MM.1S (cell line): ENCODE results near the gene MET.

Experiments
- DNase-seq: peaks from one replicate; pipeline ENCODE4 v3.0.0-alpha.2; 2015
- H2AFZ ChIP-seq: fragments of 300-600 bp; sonication (generic); 2 replicates; pipeline ENCODE4 v1.6.0; 2016; ENCODE audit warnings: antibody characterized with exemption, low read length
- H3F3A ChIP-seq: fragments of 300-600 bp; sonication (generic); 2 replicates; pipeline ENCODE4 v1.6.1; 2016; ENCODE audit warnings: mild to moderate bottlenecking, antibody characterized with exemption, low read length, moderate library complexity, mixed read lengths; ENCODE audit not compliant: insufficient read depth
- H3K27ac ChIP-seq: fragments of 300-600 bp; sonication (generic); 2 replicates; pipeline ENCODE4 v1.5.1; 2016; ENCODE audit warnings: mild to moderate bottlenecking, low read length
- H3K27me3 ChIP-seq: fragments of 300-600 bp; sonication (generic); replicated peaks from 2 replicates; pipeline ENCODE4 v1.6.0; 2016; ENCODE audit warnings: low read length; ENCODE audit not compliant: insufficient read depth
- H3K36me3 ChIP-seq: fragments of 300-600 bp; sonication (generic); replicated peaks from 2 replicates; pipeline ENCODE4 v1.6.1; 2016; ENCODE audit warnings: mild to moderate bottlenecking, low read length, mixed read lengths; ENCODE audit not compliant: insufficient read depth
- H3K4me1 ChIP-seq: fragments of 300-600 bp; sonication (generic); 2 replicates; pipeline ENCODE4 v1.6.1; 2016; ENCODE audit warnings: low read length, mixed read lengths
- H3K4me2 ChIP-seq: fragments of 300-600 bp; sonication (generic); 2 replicates; pipeline ENCODE4 v1.6.0; 2016; ENCODE audit warnings: low read depth, low read length
- H3K4me3 ChIP-seq: fragments of 300-600 bp; sonication (generic); 2 replicates; pipeline ENCODE4 v1.5.1; 2016; ENCODE audit warnings: low read length, mixed read lengths
- H3K79me2 ChIP-seq: fragments of 300-600 bp; sonication (generic); 2 replicates; pipeline ENCODE4 v1.6.1; 2016; ENCODE audit warnings: mixed run types, low read length, mixed read lengths
- H3K9ac ChIP-seq: fragments of 300-600 bp; sonication (generic); 2 replicates; pipeline ENCODE4 v1.6.1; 2016; ENCODE audit warnings: low read length, mixed read lengths
- H3K9me2 ChIP-seq: fragments of 300-600 bp; sonication (generic); replicated peaks from 2 replicates; pipeline ENCODE4 v1.6.1; 2016; ENCODE audit warnings: mild to moderate bottlenecking, low read length, mixed read lengths; ENCODE audit not compliant: insufficient read depth
- H3K9me3 ChIP-seq: fragments of 300-600 bp; sonication (generic); replicated peaks from 2 replicates; pipeline ENCODE4 v1.6.1; 2016; ENCODE audit warnings: mild to moderate bottlenecking, low read length, mixed read lengths; ENCODE audit not compliant: insufficient read depth
- H4K20me1 ChIP-seq: fragments of 300-600 bp; sonication (generic); 2 replicates; pipeline ENCODE4 v1.6.1; 2016; ENCODE audit warnings: mild to moderate bottlenecking, low read length, moderate library complexity, mixed read lengths; ENCODE audit not compliant: insufficient read depth
- EZH2 ChIP-seq: fragments of 300-600 bp; sonication (generic); optimal IDR thresholded peaks from 2 replicates; pipeline ENCODE3; 2017; ENCODE audit warnings: low read depth, mild to moderate bottlenecking, antibody characterized with exemption, low read length, mixed read lengths
- EZH2phosphoT487 ChIP-seq: fragments of 300-600 bp; sonication (generic); IDR thresholded peaks from 2 replicates; pipeline ENCODE4 v1.6.1; 2018; ENCODE audit warnings: antibody characterized with exemption, low read length
- TF ChIP-seq, protein P1 (sequence below): fragments of 300-600 bp; sonication (generic); IDR thresholded peaks from 2 replicates; pipeline ENCODE4 v1.5.1; 2016; ENCODE audit warnings: antibody characterized with exemption, low read length, mixed read lengths

MET gene

DNA sequence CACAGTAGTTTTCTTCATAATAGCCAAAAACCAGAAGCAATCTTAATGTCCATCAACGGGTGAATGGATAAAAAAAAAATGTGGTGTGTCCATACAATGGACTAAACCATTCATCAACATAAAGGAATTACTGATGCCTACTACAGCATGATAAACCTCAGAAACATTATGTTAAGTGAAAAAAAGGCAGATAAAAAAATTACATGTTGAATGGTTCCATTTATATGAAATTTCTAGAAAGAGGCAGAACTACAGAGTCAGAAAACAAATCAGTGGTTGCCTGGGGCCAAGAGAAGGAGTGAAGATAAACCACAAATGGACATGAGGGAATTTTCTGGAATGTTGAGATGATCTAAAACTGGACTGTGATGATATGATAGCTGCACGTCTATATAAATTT, 115.9 kb downstream of the MET start:
- no peaks in the 10 kb centered on the region for H3K79me2 ChIP-seq
- H3K27ac ChIP-seq: no peak overlapping the region
- H4K20me1 ChIP-seq: no peaks in the 10 kb centered on the region
- no peak overlapping the region for H3K9ac ChIP-seq
- no peak for DNase-seq
- H3K9me2 ChIP-seq: no peaks in the 10 kb centered on the region
- no peaks in the 10 kb centered on the region for H3K9me3 ChIP-seq
- H3K4me2 ChIP-seq: no peak overlapping the region
- no peaks in the 10 kb centered on the region for H3K36me3 ChIP-seq
- H2AFZ ChIP-seq: no peak overlapping the region
- TF ChIP-seq EZH2 (no peak), EZH2phosphoT487 (no peak)
- TF ChIP-seq, protein P1, sequence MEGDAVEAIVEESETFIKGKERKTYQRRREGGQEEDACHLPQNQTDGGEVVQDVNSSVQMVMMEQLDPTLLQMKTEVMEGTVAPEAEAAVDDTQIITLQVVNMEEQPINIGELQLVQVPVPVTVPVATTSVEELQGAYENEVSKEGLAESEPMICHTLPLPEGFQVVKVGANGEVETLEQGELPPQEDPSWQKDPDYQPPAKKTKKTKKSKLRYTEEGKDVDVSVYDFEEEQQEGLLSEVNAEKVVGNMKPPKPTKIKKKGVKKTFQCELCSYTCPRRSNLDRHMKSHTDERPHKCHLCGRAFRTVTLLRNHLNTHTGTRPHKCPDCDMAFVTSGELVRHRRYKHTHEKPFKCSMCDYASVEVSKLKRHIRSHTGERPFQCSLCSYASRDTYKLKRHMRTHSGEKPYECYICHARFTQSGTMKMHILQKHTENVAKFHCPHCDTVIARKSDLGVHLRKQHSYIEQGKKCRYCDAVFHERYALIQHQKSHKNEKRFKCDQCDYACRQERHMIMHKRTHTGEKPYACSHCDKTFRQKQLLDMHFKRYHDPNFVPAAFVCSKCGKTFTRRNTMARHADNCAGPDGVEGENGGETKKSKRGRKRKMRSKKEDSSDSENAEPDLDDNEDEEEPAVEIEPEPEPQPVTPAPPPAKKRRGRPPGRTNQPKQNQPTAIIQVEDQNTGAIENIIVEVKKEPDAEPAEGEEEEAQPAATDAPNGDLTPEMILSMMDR: no peak
- peaks cover 13% of the 10 kb centered on the region for H3K4me1 ChIP-seq
- 0 out of 2 replicates have a peak, but pooled peaks cover 4% of the 10 kb centered on the region for H3F3A ChIP-seq
- no peaks in the 10 kb centered on the region for H3K27me3 ChIP-seq
- H3K4me3 ChIP-seq: no peak overlapping the region

- no peak overlapping the region for H3K27ac ChIP-seq
- no peak for DNase-seq
- H3K4me3 ChIP-seq: no peak overlapping the region
- no peak overlapping the region for H2AFZ ChIP-seq
- H3K36me3 ChIP-seq: no peaks in the 10 kb centered on the region
- H3K79me2 ChIP-seq: no peaks in the 10 kb centered on the region
- H4K20me1 ChIP-seq: no peaks in the 10 kb centered on the region
- H3K4me2 ChIP-seq: no peak overlapping the region
- TF ChIP-seq EZH2 (no peak), EZH2phosphoT487 (no peak)
- TF ChIP-seq, protein P1: no peak
- H3F3A ChIP-seq: 0 out of 2 replicates have a peak, but pooled peaks cover 4% of the 10 kb centered on the region
- no peaks in the 10 kb centered on the region for H3K27me3 ChIP-seq
- H3K9me2 ChIP-seq: no peaks in the 10 kb centered on the region
- peaks cover 13% of the 10 kb centered on the region for H3K4me1 ChIP-seq
- no peak overlapping the region for H3K9ac ChIP-seq
- H3K9me3 ChIP-seq: no peaks in the 10 kb centered on the region
Measured at GRCh38 chr7:116788572-116789197, 116.7 kb downstream of the MET start.

GRCh38 chr7:116790025-116790424, 118.0 kb downstream of the MET start:
- Histone ChIP-seq H3F3A (0 out of 2 replicates have a peak, but pooled peaks cover 4% of the 10 kb centered on the region), H3K4me3 (no peak overlapping the region), H2AFZ (no peak overlapping the region), H3K9me3 (no peaks in the 10 kb centered on the region), H3K79me2 (no peaks in the 10 kb centered on the region), H3K4me1 (peaks cover 13% of the 10 kb centered on the region), H3K36me3 (no peaks in the 10 kb centered on the region), H3K9ac (no peak overlapping the region), H4K20me1 (no peaks in the 10 kb centered on the region), H3K4me2 (no peak overlapping the region), H3K27me3 (no peaks in the 10 kb centered on the region), H3K9me2 (no peaks in the 10 kb centered on the region), H3K27ac (no peak overlapping the region)
- TF ChIP-seq EZH2phosphoT487: no peak
- TF ChIP-seq EZH2: no peak
- TF ChIP-seq, protein P1: no peak
- DNase-seq: no peak
